Right cardiac atrium (tissue), 5 donors: ENCODE measurements around the gene PPP1R16B. TPM values are rescaled to one million over a fixed set of nuclear protein-coding genes. Genes with fewer than 3 reads are reported as not detected.
A peak's percentile ranks its signal among the peaks of the same experiment; 100 is the strongest.
"Not testable (repeated sequence)": the region's sequence is repeated elsewhere in the genome, so short reads cannot be mapped to it uniquely, and the experiment has no call there.

Experiments
- ATAC-seq, 2 donors: fragments of 200-7000 bp; cut with Tn5 transposase; one replicate each; pipeline versions ENCODE4 v1.8.0 to v1.9.1; 2020; ENCODE audit warnings: moderate library complexity in 2 of 2, mild to moderate bottlenecking in 1 of 2
- DNase-seq, 3 donors: peaks; one replicate each; pipeline ENCODE4 v3.0.0-alpha.2; 2020
- H3K27ac ChIP-seq: one replicate; pipeline ENCODE4 v1.5.1; 2013; ENCODE audit warnings: mild to moderate bottlenecking, low read length, control low read depth, moderate library complexity
- H3K27me3 ChIP-seq: one replicate; pipeline ENCODE4 v1.6.1; 2013; ENCODE audit not compliant: control insufficient read depth, insufficient read depth
- H3K4me1 ChIP-seq: one replicate; pipeline ENCODE4 v1.6.1; 2013; ENCODE audit warnings: low read length; ENCODE audit not compliant: control insufficient read depth, insufficient read depth
- H3K4me3 ChIP-seq: one replicate; pipeline ENCODE4 v1.5.1; 2013; ENCODE audit warnings: low read length, control low read depth
- H3K9me3 ChIP-seq: one replicate; pipeline ENCODE4 v1.6.1; 2013; ENCODE audit warnings: low read length; ENCODE audit not compliant: control insufficient read depth
- WGBS: extraction: QIAGEN DNeasy Blood & Tissue Kit; methylation state at CpG from one replicate; pipeline ENCODE4 v1.1.7; 2013; 5-methylcytosine and 5-hydroxymethylcytosine counted together
- intact Hi-C, 4 donors: fragments of 100-400 bp; cut with DNase I; formaldehyde crosslinking; loops; one replicate each; pipeline versions ENCODE4 v1.11.0 to v1.14.0; 2022 to 2023
- polyA plus RNA-seq: library from polyadenylated mRNA; stranded (reverse); fragments of 200-250 nt; gene quantifications from one replicate; pipeline ENCODE4 v1.2.3, GENCODE V29; 2013
- total RNA-seq, 4 donors: library from RNA; stranded (reverse); fragmentation: NEBNext Ultra II Directional; extraction: Animal tissue kit (Norgen Biotek cat#: 25700); gene quantifications; one replicate each; pipeline ENCODE4 v1.2.1, GENCODE V29; 2021
- donor health status: healthy with polysubstance abuse.
- donor health status: DM: no; HTN: yes; CAD: no.
- donor health status: DM: no; HTN: no; CAD: no.
- donor health status: DM: no; HTN: yes; CAD: no; lungs with severe emphysema.
- donor health status: DM: yes; HTN: yes; CAD: no.

PPP1R16B gene
- total and polyA plus RNA-seq, 5 donors = 4.9 to 9.1 (median 5.5) TPM

DNA sequence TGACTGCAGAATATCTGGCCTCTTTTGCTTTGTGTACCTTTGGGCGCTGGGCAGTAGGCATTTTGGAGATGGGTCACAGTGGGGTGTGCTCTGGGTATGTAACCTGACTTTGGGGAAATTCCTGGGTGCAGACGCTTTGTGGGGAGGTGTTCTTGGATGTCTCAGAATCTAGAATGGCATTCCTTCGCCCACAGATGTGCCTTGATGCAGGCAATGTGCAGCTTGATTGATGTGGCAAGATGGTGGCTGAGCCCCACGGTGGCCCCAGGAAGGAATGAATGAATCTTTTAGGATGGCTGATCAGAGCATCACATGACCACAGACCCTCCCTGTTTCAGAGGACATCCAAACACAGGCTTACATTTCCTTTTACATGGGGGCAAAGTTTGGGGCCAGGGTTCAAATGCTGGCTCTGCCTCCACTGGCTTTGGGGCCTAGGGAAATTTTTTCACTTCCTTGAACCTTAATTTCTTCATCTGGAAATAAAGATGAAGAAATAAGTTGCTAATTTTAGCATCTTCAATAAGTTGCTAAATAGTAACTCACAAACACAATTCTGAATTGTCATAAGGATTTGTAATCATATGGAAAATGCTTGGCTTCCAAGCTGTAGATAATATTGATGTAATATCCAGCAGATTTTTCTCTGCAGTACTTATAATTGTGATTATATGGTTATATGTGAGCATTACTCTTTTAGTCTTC is 5.6 kb downstream of the PPP1R16B start:
- ATAC-seq = no peak
- no peak for DNase-seq
- H3K4me3 ChIP-seq = no peak overlapping the region
- no peaks in the 10 kb centered on the region for H3K9me3 ChIP-seq
- no peaks in the 10 kb centered on the region for H3K27me3 ChIP-seq
- 81% methylated on average over 4 of the region's 4 CpGs for WGBS
- peaks cover 6% of the 10 kb centered on the region for H3K4me1 ChIP-seq
- intact Hi-C loops = loop anchor here in 1 of 4 donors (10.0 kb wide), 1 partner anchor 74 kb away; no protein-coding TSS in a partner anchor
- no peak overlapping the region for H3K27ac ChIP-seq

GRCh38 chr20:38811769-38812168 is 6.3 kb downstream of the PPP1R16B start:
- peaks cover 6% of the 10 kb centered on the region for H3K4me1 ChIP-seq
- DNase-seq (no peak), ATAC-seq (no peak)
- H3K9me3 ChIP-seq = no peaks in the 10 kb centered on the region
- WGBS = 67% methylated on average over 4 of the region's 4 CpGs
- H3K27ac ChIP-seq = peak overlapping the region; percentile 24
- intact Hi-C loops = loop anchor here in 1 of 4 donors (10.0 kb wide), 1 partner anchor 73 kb away; no protein-coding TSS in a partner anchor
- H3K4me3 ChIP-seq = no peak overlapping the region
- no peaks in the 10 kb centered on the region for H3K27me3 ChIP-seq

GRCh38 chr20:38812182-38812581 is 6.7 kb downstream of the PPP1R16B start:
- Histone ChIP-seq H3K9me3 (no peaks in the 10 kb centered on the region), H3K27ac (no peak overlapping the region), H3K4me1 (peaks cover 6% of the 10 kb centered on the region), H3K4me3 (no peak overlapping the region), H3K27me3 (no peaks in the 10 kb centered on the region)
- ATAC-seq (peak; percentile 66 to 81), DNase-seq (no peak)
- WGBS = 37% methylated on average over 5 of the region's 5 CpGs
- intact Hi-C loops = loop anchor here in 1 of 4 donors (10.0 kb wide), 1 partner anchor 73 kb away; no protein-coding TSS in a partner anchor

- H3K27me3 ChIP-seq = no peaks in the 10 kb centered on the region
- no peak for DNase-seq
- no peak overlapping the region for H3K27ac ChIP-seq
- 77% methylated on average over 4 of the region's 4 CpGs for WGBS
- H3K4me3 ChIP-seq = no peak overlapping the region
- peaks cover 6% of the 10 kb centered on the region for H3K4me1 ChIP-seq
- peak; percentile 17 to 43 for ATAC-seq
- intact Hi-C loops = loop anchor here in 1 of 4 donors (10.0 kb wide), 1 partner anchor 72 kb away; no protein-coding TSS in a partner anchor
- no peaks in the 10 kb centered on the region for H3K9me3 ChIP-seq
Measured at GRCh38 chr20:38812709-38813573, 7.4 kb downstream of the PPP1R16B start.

DNA sequence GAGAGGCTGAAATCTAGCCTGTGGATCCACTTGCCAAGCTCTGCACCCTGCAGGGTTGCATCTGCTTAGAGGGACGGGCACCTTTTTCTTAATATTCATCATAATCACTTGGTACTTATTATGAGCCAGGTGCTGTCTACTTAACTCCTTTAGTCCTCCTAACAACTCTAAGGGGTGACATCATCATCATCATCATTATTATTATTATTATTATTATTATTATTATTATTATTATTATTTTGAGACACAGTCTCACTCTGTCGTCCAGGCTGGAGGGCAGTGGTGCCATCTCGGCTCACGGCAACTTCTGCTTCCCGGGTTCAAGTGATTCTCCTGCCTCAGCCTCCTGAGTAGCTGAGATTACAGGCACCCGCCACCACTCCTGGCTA is 8.1 kb downstream of the PPP1R16B start:
- WGBS = 92% methylated on average over 6 of the region's 6 CpGs
- intact Hi-C loops = loop anchor here in 1 of 4 donors (10.0 kb wide), 1 partner anchor 71 kb away; no protein-coding TSS in a partner anchor
- not testable (repeated sequence) for H3K9me3 ChIP-seq, H3K4me3 ChIP-seq, H3K27ac ChIP-seq, DNase-seq, H3K4me1 ChIP-seq, H3K27me3 ChIP-seq, ATAC-seq

DNA sequence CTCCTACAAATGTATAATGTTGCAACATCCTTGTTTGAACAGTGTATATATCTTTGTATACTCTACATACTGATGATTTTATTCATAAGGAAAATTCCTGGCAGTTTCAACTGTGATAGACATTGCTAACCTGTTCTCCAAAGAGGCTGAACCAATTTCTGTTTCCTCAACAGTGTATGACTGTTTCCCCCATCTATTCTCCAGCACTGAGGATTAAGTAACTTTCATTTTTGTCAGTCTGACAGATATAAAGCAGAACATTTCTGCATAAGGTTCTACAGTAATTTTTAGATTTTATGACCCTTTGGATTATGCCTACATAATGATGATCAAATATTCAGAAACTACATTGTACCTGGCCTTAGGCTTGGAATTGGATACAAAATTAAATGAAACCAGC is 9.9 kb downstream of the PPP1R16B start:
- DNase-seq = no peak
- no peak overlapping the region for H3K4me3 ChIP-seq
- no peaks in the 10 kb centered on the region for H3K9me3 ChIP-seq
- intact Hi-C loops = loop anchor here in 1 of 4 donors (10.0 kb wide), 1 partner anchor 69 kb away; no protein-coding TSS in a partner anchor
- peaks cover 3% of the 10 kb centered on the region for H3K4me1 ChIP-seq
- H3K27ac ChIP-seq = no peak overlapping the region
- no peaks in the 10 kb centered on the region for H3K27me3 ChIP-seq
- ATAC-seq = no peak

- H3K27ac ChIP-seq = no peak overlapping the region
- 70% methylated on average over 9 of the region's 9 CpGs for WGBS
Measured at GRCh38 chr20:38818113-38819065, 12.9 kb downstream of the PPP1R16B start.

GRCh38 chr20:38825571-38825900 is 20.0 kb downstream of the PPP1R16B start:
- no peak overlapping the region for H3K27ac ChIP-seq
- WGBS = 68% methylated on average over 1 of the region's 1 CpG

More at GRCh38 chr20:38818113-38819065, 12.9 kb downstream of the PPP1R16B start:
- no peak for ATAC-seq
- DNase-seq = no peak
- Histone ChIP-seq H3K4me3 (no peak overlapping the region), H3K27me3 (no peaks in the 10 kb centered on the region), H3K9me3 (peaks cover 2% of the 10 kb centered on the region), H3K4me1 (no peaks in the 10 kb centered on the region)
- intact Hi-C loops = loop anchor here in 1 of 4 donors (10.0 kb wide), 1 partner anchor 66 kb away; no protein-coding TSS in a partner anchor

DNA sequence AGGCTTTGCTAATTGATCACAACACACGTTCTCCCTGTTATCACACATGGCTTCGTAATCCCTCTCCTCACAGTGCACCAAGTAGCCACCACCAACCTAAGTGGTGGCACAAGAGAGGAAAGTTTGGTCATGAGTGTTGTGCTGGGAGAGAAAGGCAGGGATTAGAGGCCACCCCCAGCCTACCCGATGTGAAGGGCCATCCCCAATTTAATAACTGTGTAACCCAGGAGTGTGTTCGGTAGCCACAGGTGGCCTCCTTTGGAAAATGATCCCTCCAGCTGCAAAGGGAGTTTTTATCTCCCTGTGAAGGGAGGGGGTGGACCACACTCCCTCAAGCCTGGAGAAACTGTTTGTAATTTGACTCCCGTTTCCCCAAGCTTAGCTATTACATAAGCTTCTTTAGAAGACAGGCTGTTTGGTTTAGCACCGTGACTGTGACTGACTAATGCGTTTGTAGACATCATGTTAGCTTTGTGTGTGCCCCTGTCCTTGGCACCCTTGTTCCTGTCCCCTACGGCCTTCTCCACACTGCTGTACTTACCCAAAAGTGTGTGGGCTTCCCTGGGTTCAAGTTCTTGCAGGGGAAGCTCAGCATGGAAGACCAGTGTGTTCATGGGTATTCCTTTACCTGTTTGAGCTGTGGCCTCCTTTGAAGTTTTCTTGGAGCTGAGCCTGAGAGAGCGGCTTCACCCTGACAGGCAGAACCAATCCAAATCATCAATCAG is 20.6 kb downstream of the PPP1R16B start:
- WGBS = 28% methylated on average over 9 of the region's 9 CpGs
- intact Hi-C loops = no loop called here
- H3K27ac ChIP-seq = no peak overlapping the region
- H3K4me3 ChIP-seq = no peak overlapping the region
- peaks cover 10% of the 10 kb centered on the region for H3K4me1 ChIP-seq
- peak in 1 of 2 donors; percentile 40 for ATAC-seq
- H3K9me3 ChIP-seq = peaks cover 1% of the 10 kb centered on the region
- DNase-seq = no peak
- no peaks in the 10 kb centered on the region for H3K27me3 ChIP-seq

More at GRCh38 chr20:38825571-38825900, 20.0 kb downstream of the PPP1R16B start:
- H3K4me3 ChIP-seq = no peak overlapping the region
- intact Hi-C loops = no loop called here
- H3K27me3 ChIP-seq = no peaks in the 10 kb centered on the region
- H3K9me3 ChIP-seq = peaks cover 2% of the 10 kb centered on the region
- DNase-seq = no peak
- ATAC-seq = no peak
- peaks cover 10% of the 10 kb centered on the region for H3K4me1 ChIP-seq
